Fibroblast of the conjunctiva (primary cell): ENCODE data around the gene CHRD.
A peak's percentile ranks its signal among the peaks of the same experiment; 100 is the strongest.

Experiments used
- DNase-seq: peaks from one replicate; pipeline ENCODE4 v3.0.0-alpha.2; 2010; ENCODE audit warnings: low read depth

The CHRD gene

DNA sequence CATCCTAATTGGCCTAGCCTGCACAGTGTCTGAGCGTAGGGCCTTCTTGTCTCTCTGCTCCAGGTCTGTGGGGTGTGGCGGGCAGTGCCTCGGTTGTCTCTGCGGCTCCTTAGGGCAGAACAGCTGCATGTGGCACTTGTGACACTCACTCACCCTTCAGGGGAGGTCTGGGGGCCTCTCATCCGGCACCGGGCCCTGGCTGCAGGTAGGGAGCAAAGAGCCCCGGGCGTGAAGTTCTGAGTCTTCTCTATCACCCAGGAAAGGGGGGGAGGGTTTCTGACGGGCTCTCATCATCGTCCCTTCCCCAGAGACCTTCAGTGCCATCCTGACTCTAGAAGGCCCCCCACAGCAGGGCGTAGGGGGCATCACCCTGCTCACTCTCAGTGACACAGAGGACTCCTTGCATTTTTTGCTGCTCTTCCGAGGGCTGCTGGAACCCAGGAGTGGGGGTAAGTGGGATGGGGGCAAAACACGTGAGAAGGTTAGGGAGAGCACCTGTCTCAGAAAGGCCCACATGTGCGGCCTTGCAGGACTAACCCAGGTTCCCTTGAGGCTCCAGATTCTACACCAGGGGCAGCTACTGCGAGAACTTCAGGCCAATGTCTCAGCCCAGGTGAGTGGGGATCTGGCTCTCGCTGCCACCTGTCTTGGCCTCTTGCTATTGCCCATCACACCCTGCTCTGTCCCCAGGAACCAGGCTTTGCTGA lies 2.6 kb downstream of the CHRD start:
- DNase-seq: no peak

DNA sequence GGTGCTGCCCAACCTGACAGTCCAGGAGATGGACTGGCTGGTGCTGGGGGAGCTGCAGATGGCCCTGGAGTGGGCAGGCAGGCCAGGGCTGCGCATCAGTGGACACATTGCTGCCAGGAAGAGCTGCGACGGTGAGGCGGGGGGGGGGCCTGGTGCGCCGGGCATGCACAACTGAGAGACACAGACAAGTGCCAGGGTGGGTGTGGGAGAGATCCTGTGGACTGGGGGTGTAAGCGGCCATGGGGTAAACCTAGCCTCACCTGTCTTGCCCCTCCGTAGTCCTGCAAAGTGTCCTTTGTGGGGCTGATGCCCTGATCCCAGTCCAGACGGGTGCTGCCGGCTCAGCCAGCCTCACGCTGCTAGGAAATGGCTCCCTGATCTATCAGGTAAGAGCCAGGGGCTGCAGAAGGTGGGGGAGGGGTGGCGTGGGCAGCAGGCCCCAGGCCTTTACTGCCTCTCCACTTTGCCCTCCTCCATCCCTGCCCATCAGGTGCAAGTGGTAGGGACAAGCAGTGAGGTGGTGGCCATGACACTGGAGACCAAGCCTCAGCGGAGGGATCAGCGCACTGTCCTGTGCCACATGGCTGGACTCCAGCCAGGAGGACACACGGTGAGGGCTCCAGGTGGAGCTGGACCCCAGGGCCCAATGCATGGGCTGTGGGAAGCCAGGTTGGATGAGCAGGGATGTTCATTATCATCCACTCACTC lies 3.3 kb downstream of the CHRD start:
- DNase-seq: no peak

DNA sequence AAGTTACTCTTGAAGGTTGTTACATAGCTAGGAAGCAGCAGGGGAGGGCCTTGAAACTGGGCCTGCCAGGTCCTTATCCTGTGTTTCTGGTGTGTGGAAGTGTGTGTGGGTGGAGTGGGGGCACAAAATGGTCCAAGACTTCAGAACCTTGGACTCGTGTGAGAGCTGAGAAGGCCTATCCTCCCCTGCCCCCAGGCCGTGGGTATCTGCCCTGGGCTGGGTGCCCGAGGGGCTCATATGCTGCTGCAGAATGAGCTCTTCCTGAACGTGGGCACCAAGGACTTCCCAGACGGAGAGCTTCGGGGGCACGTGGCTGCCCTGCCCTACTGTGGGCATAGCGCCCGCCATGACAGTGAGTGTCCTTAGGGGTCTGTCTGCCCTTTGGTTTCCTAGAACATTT lies 4.5 kb downstream of the CHRD start:
- no peak for DNase-seq

- DNase-seq: no peak
Measured at GRCh38 chr3:184384856-184385422, 5.1 kb downstream of the CHRD start.

DNA sequence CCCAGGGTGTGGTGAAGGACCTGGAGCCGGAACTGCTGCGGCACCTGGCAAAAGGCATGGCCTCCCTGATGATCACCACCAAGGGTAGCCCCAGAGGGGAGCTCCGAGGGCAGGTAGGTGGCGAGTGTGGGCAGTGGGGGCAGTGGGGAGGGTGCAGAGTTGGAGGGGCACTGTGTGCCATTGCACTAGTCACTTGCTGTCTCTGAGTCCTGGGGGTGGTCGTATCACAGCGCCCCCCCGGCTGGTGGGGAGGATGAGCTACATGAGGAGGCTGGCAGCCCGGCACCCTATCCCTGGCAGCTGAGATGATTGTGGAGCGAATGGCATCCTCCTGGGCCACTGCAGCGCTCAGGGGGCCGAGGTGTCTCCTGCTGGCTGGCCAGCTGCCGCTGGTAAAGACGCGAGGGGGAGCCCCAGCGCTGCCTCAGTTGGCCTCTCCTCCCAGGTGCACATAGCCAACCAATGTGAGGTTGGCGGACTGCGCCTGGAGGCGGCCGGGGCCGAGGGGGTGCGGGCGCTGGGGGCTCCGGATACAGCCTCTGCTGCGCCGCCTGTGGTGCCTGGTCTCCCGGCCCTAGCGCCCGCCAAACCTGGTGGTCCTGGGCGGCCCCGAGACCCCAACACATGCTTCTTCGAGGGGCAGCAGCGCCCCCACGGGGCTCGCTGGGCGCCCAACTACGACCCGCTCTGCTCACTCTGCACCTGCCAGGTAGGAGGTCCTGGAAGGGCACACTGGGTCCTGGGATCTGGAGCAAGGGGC lies 6.4 kb downstream of the CHRD start:
- DNase-seq: no peak

- DNase-seq: no peak
Measured at GRCh38 chr3:184387174-184387714, 7.4 kb downstream of the CHRD start.

DNA sequence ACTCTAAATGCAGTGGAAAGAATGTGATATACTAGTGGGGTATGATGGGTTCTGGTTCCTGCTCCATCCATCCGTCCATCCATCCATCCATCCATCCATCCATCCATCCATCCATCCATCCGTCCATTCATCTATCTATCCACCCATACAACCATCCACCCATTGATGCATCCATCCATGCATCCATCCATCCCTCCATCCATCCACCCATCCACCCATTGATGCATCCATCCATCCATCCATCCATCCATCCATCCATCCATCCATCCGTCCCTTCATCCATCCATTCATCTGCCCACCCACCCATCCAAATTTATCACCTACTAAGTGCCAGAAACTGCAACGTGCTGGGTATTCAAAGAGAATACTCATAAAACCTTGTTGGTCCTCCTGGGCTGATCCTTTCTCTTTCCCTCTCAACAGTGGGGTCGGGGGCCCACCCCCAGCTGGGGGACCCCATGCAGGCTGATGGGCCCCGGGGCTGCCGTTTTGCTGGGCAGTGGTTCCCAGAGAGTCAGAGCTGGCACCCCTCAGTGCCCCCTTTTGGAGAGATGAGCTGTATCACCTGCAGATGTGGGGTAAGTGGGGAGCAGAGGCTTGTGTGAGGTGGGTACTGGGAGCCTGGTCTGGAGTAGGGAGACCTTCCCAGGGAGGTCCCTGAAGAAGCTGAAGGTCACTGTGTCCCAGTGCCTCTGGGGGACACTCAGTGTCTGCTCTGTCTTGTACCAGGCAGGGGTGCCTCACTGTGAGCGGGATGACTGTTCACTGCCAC lies 8.5 kb downstream of the CHRD start:
- DNase-seq: no peak

GRCh38 chr3:184388936-184389230 lies 9.0 kb downstream of the CHRD start:
- no peak for DNase-seq

DNA sequence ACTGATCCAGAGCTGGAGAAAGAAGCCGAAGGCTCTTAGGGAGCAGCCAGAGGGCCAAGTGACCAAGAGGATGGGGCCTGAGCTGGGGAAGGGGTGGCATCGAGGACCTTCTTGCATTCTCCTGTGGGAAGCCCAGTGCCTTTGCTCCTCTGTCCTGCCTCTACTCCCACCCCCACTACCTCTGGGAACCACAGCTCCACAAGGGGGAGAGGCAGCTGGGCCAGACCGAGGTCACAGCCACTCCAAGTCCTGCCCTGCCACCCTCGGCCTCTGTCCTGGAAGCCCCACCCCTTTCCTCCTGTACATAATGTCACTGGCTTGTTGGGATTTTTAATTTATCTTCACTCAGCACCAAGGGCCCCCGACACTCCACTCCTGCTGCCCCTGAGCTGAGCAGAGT lies 9.5 kb downstream of the CHRD start:
- no peak for DNase-seq

- no peak for DNase-seq
Measured at GRCh38 chr3:184389935-184390528, 10.2 kb downstream of the CHRD start.

GRCh38 chr3:184391266-184391665 lies 11.4 kb downstream of the CHRD start:
- DNase-seq: no peak

DNA sequence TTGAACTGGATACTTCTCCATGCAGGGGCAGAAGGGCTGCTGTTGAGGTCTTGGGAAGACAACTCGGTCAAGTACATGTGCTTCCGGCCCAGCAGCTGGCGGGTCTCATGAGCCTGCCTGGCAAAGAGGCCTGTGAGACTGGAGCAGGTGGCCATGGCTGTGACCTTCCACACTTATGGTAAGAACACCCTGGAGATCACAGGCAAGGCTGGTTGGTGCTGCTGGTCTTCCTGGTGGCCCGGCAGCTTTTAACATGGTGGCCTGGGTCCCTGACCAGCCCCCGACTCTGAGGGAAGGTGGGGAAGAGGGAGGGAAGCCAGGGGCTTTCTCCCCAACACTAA lies 15.4 kb downstream of the CHRD start:
- no peak for DNase-seq

GRCh38 chr3:184399410-184399809 lies 19.6 kb downstream of the CHRD start:
- DNase-seq: peak; percentile 78

DNA sequence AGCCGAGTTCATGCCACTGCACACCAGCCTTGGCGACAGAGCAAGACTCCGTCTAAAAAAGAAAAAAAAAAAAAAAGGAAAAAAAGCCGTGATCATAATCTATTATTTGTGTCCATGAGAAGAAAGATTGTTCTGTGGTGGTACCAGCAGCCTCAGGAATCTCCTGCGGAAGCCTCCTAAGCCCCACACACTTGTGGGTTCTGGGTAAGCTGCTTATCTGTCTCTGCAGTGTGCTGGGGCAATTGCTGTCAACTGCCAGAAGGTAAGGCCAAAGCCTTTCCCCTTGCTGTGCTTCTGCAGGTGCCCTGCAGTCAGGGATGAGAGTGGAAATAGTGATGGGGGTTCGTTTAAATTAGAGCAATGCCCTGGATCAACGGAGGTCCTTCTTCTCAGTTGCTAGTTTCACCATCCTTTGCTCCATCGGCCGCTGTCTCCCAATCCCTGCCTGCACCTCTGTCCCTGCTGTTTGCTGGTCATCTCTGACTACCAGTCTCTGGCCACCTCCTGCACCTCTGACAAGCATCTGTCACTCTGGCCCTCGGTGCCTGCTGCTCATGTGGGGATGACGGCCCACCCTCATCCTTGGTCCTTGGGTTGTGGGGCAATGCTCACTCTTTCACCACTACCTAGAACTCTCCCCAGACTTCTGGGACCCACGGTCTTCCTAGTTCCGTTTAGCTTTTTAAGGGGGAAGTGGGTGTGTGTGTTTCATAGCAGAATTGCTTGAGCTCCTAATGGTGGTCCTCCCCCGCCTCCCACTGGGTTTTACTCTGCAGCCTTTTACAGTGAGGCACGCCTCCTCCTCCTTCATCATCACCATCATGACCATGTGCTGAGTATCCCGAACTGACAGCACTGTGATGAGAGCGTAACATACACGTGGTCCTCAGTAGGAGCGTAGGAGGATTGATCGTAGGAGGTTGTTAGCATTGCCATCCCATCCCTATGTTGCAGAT lies 25.5 kb downstream of the CHRD start:
- no peak for DNase-seq

DNA sequence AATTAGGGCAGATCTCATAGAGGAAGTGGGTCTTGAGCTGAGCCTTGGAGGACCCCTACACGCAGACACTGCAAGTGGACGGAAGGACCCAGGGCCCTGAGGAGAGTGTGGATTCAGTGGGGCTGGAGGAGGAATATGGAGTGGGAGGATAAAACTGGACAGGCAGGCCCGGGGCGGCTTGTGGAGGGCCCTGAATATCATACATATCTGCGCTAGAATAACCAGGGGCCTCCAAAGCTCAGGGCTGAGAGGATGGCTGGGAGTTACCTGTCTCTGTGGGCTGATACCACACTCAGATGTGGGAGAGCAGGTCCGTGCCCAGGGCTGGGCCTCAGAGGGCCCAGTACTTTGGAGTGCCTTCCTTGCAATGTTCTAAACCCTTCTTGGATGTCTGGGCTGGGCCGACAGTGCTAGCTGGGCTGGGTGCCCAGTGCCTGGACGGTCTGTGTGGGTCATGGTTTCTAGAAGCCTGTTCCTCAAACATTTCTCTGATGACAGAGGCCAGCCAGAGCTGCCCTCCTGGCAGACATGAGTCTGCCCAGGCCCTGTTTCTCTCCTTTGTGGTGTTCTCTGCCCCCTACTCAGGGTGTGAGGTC lies 29.6 kb downstream of the CHRD start:
- no peak for DNase-seq

DNA sequence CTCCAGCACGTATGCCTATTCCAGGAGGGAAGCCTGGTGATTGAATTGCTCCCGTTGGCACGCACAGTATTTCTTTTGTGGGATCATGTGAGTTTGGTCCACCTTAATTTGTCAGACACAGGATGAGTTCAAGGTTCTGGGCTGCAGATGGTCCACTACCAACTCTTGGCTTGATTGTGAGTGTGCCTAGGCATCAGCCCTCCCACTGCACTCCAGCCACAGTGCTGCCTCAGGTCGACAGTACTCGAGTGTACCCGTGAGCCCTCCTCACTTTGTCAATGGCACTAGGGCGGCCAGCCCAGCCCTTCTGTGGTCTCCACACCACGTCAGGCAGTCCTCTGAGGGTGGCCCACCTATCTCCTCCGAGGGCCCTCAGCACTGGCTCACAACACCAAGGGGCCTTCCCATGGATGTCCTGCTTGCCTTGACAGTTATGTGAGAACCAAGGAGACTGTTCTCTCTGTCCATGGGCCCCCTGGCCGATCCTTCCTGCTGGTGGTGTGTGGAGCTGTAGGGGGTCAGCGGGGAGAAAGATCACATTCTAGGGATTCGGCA lies 30.2 kb downstream of the CHRD start:
- DNase-seq: no peak

- no peak for DNase-seq
Measured at GRCh38 chr3:184414418-184415202, 34.8 kb downstream of the CHRD start.

GRCh38 chr3:184415203-184415490 lies 35.3 kb downstream of the CHRD start:
- DNase-seq: no peak
